Upper lobe of left lung (tissue), 4 donors: ENCODE measurements around the gene PPM1L.

Experiments
- EP300 ChIP-seq, 4 donors: sonication (generic); formaldehyde crosslinking; IDR thresholded peaks; one replicate each; pipeline ENCODE4 v1.5.1; 2017; ENCODE audit warnings: antibody characterized with exemption in 4 of 4, control low read depth in 2 of 4
- POLR2A ChIP-seq, 4 donors: fragments of 450-650 bp; IDR thresholded peaks; one replicate each; pipeline ENCODE4 v1.5.1; 2016 to 2017; ENCODE audit warnings: antibody characterized with exemption in 4 of 4, mild to moderate bottlenecking in 2 of 4
- TF ChIP-seq, protein P1 (sequence below), 6 experiments: fragments of 450-650 bp in 4 of 6; fragments of 200-600 bp in 2 of 6; sonication (generic) in 2 of 6; IDR thresholded peaks; one replicate each; pipeline ENCODE4 v1.5.1; 2016 to 2019; ENCODE audit warnings: antibody characterized with exemption in 6 of 6

DNA sequence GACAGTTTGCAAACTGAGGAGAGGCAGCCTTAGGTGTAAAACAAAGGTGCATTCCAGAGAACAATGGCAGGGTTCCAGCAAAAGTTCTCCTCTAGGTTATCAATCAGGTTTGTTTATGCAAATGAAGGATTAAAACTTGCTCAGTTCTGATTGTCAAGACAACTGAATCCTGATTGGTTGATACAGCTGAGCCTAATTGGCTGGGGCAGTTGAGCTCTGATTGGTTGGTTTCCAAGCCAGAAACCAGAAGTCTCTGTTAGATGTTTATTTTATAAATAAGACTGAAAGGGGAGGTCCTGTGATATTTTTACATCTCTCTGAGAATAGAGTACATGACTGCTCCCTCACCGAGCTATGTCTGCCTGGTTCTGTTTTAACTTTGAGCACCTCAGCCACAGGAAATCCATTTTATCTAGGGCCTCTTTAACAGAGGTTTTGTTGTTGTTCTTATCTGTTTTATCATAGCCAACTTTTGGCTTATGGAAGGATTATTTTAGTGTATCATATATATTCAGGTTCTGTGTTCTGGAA lies 37.8 kb downstream of the PPM1L start:
- TF ChIP-seq, protein P1, sequence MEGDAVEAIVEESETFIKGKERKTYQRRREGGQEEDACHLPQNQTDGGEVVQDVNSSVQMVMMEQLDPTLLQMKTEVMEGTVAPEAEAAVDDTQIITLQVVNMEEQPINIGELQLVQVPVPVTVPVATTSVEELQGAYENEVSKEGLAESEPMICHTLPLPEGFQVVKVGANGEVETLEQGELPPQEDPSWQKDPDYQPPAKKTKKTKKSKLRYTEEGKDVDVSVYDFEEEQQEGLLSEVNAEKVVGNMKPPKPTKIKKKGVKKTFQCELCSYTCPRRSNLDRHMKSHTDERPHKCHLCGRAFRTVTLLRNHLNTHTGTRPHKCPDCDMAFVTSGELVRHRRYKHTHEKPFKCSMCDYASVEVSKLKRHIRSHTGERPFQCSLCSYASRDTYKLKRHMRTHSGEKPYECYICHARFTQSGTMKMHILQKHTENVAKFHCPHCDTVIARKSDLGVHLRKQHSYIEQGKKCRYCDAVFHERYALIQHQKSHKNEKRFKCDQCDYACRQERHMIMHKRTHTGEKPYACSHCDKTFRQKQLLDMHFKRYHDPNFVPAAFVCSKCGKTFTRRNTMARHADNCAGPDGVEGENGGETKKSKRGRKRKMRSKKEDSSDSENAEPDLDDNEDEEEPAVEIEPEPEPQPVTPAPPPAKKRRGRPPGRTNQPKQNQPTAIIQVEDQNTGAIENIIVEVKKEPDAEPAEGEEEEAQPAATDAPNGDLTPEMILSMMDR (IDR thresholded peaks at IDR 0.05), result no peak
- TF ChIP-seq POLR2A (IDR thresholded peaks at IDR 0.05) (no peak), EP300 (IDR thresholded peaks at IDR 0.05) (no peak)
